HCT116 (cell line): ENCODE results near the gene ATP6V1G1.

ENCODE experiments used
- TF ChIP-seq, protein P1 (sequence below): IDR thresholded peaks from 2 replicates; pipeline ENCODE4 v1.6.1; 2011; ENCODE audit warnings: mild to moderate bottlenecking, low read length, moderate library complexity; ENCODE audit not compliant: insufficient replicate concordance; ENCODE audit errors: extremely low read depth
- TF ChIP-seq, protein P2 (sequence below): IDR thresholded peaks from 2 replicates; pipeline ENCODE4 v1.6.1; 2012

GRCh38 chr9:114631166-114631565 lies 43.6 kb downstream of the ATP6V1G1 start:
- TF ChIP-seq, protein P1, sequence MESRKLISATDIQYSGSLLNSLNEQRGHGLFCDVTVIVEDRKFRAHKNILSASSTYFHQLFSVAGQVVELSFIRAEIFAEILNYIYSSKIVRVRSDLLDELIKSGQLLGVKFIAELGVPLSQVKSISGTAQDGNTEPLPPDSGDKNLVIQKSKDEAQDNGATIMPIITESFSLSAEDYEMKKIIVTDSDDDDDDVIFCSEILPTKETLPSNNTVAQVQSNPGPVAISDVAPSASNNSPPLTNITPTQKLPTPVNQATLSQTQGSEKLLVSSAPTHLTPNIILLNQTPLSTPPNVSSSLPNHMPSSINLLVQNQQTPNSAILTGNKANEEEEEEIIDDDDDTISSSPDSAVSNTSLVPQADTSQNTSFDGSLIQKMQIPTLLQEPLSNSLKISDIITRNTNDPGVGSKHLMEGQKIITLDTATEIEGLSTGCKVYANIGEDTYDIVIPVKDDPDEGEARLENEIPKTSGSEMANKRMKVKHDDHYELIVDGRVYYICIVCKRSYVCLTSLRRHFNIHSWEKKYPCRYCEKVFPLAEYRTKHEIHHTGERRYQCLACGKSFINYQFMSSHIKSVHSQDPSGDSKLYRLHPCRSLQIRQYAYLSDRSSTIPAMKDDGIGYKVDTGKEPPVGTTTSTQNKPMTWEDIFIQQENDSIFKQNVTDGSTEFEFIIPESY = no peak
- TF ChIP-seq, protein P2, sequence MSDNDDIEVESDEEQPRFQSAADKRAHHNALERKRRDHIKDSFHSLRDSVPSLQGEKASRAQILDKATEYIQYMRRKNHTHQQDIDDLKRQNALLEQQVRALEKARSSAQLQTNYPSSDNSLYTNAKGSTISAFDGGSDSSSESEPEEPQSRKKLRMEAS = no peak
